ENCODE results near the gene EXD3.

DNA sequence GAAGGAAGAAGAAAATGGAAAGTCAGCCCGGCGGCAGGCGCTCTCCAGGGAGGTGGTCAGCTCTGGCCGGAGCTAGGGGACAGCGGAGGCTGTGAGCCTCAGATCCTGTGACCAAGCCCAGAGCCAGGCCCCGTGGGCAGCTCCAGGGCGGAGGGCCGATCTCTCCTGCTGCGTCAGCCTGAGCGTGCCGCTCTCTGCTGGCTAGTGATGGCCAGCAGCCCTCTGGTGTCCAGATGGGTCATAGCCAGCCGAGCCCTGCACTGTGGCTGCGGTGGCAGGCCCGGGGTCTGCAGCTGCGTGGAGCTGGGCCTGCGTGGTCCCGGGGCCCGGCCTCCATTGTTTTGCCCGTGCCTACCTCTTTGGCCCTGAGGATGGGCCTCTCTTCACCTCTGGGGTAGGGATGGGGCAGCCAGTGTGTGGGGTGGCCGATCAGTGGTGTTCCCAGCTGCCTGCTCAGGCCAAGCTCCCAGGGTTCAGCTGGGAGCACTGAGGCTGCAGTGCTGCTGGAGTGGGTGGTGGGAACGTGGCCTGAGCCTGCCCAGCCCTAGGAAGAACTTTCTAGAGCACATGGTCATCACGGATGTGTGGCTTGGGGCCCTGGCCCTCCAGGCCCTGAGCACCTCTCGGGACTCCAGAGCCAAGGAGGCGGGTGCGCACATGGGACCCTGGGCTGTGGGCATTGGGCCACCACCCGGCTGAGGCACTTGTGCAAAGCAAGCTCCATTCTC, 103.8 kb downstream of the EXD3 start:
- TF ChIP-seq CTCF (IDR thresholded peaks at IDR 0.05) (no peak), POLR2AphosphoS5 (IDR thresholded peaks at IDR 0.05) (no peak)

All from breast epithelium (tissue), 3 donors.